Body of pancreas (tissue), 4 donors: ENCODE measurements around the gene NDC80. TPM values are rescaled to one million over a fixed set of nuclear protein-coding genes. Genes with fewer than 3 reads are reported as not detected.

ENCODE experiments used
- ATAC-seq: fragments of 150-250 bp; one replicate; pipeline ENCODE4 v1.9.1; 2016
- DNase-seq, 4 donors: peaks; one replicate each; pipeline ENCODE4 v3.0.0-alpha.2; 2019
- H3K27ac ChIP-seq, 4 donors: fragments of 200-600 bp; sonication (generic); 1 replicate in 3 of 4; 2 replicates in 1 of 4; pipeline versions ENCODE4 v1.5.1 to v1.6.1; 2016 to 2019; ENCODE audit warnings: mild to moderate bottlenecking in 1 of 4, mixed read lengths in 1 of 4, moderate library complexity in 1 of 4
- H3K27me3 ChIP-seq, 2 donors: fragments of 200-600 bp; sonication (generic); one replicate each; pipeline ENCODE4 v1.6.0; 2016; ENCODE audit warnings: mild to moderate bottlenecking in 1 of 2
- H3K36me3 ChIP-seq, 2 donors: fragments of 200-600 bp; sonication (generic); replicated peaks in 1 of 2; 2 replicates each; pipeline ENCODE4 v1.5.1; 2016; ENCODE audit warnings: low read depth in 2 of 2; ENCODE audit not compliant: insufficient read depth in 1 of 2
- H3K4me1 ChIP-seq: fragments of 200-600 bp; sonication (generic); one replicate; pipeline ENCODE4 v1.6.0; 2016
- H3K4me3 ChIP-seq, 2 donors: fragments of 200-600 bp; sonication (generic); 1 replicate in 1 of 2; 2 replicates in 1 of 2; pipeline ENCODE4 v1.5.1; 2016 to 2019
- H3K9me3 ChIP-seq, 3 donors: fragments of 200-600 bp; sonication (generic); 1 replicate in 2 of 3; 2 replicates in 1 of 3; pipeline ENCODE4 v1.5.1; 2016
- POLR2A ChIP-seq, 3 donors: fragments of 450-650 bp; IDR thresholded peaks; one replicate each; pipeline ENCODE4 v1.6.1; 2016; ENCODE audit warnings: antibody characterized with exemption in 3 of 3, mild to moderate bottlenecking in 2 of 3
- WGBS, 2 donors: methylation state at CpG; one replicate each; pipeline ENCODE4 v1.1.5; 2017; 5-methylcytosine and 5-hydroxymethylcytosine counted together
- intact Hi-C: fragments of 100-400 bp; cut with DNase I; formaldehyde crosslinking; loops from one replicate; pipeline ENCODE4 v1.15.1; 2023
- total RNA-seq, 2 donors: library from RNA; depleted of rRNA; stranded (reverse); fragments of >200 nt; gene quantifications; one replicate each; pipeline ENCODE4 v1.1.0, GENCODE V29; 2016
- TF ChIP-seq, protein P1 (sequence below), 7 experiments: fragments of 450-650 bp in 4 of 7; fragments of 200-600 bp in 3 of 7; sonication (generic) in 3 of 7; IDR thresholded peaks; one replicate each; pipeline ENCODE4 v1.5.1; 2016 to 2019; ENCODE audit warnings: antibody characterized with exemption in 7 of 7

Gene NDC80
- total RNA-seq, 2 donors from 2014 or later = not detected

DNA sequence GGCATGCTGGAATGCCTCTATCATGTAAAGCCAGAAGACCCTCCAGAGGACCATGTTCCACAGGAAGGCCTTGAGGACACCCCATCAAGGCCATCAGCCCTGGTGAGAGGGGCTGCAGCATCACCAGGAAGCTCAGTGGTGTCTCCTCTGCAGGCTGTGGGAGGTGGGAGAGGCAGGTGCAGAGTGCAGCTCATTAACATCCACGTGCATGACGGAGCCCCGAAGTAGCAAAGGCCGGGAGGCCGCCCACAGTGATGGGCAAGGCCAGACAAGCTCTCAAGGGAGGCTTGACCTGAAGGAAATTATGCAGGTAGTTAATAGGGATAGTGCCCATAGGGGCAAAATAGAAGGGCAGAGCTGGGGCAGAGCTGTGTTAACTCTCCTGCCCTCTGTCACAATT, 53.9 kb downstream of the NDC80 start:
- no peak for TF ChIP-seq POLR2A (IDR thresholded peaks at IDR 0.05)
- TF ChIP-seq, protein P1, sequence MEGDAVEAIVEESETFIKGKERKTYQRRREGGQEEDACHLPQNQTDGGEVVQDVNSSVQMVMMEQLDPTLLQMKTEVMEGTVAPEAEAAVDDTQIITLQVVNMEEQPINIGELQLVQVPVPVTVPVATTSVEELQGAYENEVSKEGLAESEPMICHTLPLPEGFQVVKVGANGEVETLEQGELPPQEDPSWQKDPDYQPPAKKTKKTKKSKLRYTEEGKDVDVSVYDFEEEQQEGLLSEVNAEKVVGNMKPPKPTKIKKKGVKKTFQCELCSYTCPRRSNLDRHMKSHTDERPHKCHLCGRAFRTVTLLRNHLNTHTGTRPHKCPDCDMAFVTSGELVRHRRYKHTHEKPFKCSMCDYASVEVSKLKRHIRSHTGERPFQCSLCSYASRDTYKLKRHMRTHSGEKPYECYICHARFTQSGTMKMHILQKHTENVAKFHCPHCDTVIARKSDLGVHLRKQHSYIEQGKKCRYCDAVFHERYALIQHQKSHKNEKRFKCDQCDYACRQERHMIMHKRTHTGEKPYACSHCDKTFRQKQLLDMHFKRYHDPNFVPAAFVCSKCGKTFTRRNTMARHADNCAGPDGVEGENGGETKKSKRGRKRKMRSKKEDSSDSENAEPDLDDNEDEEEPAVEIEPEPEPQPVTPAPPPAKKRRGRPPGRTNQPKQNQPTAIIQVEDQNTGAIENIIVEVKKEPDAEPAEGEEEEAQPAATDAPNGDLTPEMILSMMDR (IDR thresholded peaks at IDR 0.05) = no peak
- 77 to 88% methylated on average over 5 of the region's 5 CpGs for WGBS, 2 donors
- intact Hi-C loops = no loop called here
- Histone ChIP-seq H3K9me3 (no peaks in the 10 kb centered on the region), H3K27me3 (no peaks in the 10 kb centered on the region), H3K27ac (no peak overlapping the region), H3K4me1 (no peaks in the 10 kb centered on the region), H3K36me3 (no peaks in the 10 kb centered on the region), H3K4me3 (no peak overlapping the region)
- ATAC-seq = no peak
- no peak for DNase-seq

- Histone ChIP-seq H3K4me3 (no peak overlapping the region), H3K27me3 (no peaks in the 10 kb centered on the region), H3K36me3 (no peaks in the 10 kb centered on the region), H3K4me1 (no peaks in the 10 kb centered on the region), H3K27ac (no peak overlapping the region), H3K9me3 (no peaks in the 10 kb centered on the region)
- DNase-seq (no peak), ATAC-seq (no peak)
- intact Hi-C loops = no loop called here
- TF ChIP-seq, protein P1 (IDR thresholded peaks at IDR 0.05) = no peak
- no peak for TF ChIP-seq POLR2A (IDR thresholded peaks at IDR 0.05)
- WGBS, 2 donors = 91 to 100% methylated on average over 1 of the region's 1 CpG
These were observed 56.5 kb downstream of the NDC80 start for GRCh38 chr18:2627821-2628276.

- Histone ChIP-seq H3K36me3 (no peaks in the 10 kb centered on the region), H3K27me3 (no peaks in the 10 kb centered on the region), H3K27ac (no peak overlapping the region), H3K4me1 (no peaks in the 10 kb centered on the region), H3K4me3 (no peak overlapping the region), H3K9me3 (no peaks in the 10 kb centered on the region)
- no peak for TF ChIP-seq POLR2A (IDR thresholded peaks at IDR 0.05)
- TF ChIP-seq, protein P1 (IDR thresholded peaks at IDR 0.05) = no peak
- DNase-seq (no peak), ATAC-seq (no peak)
- intact Hi-C loops = no loop called here
- WGBS, 2 donors = 71 to 74% methylated on average over 2 of the region's 2 CpGs
These were observed 57.6 kb downstream of the NDC80 start for GRCh38 chr18:2629003-2629402.

GRCh38 chr18:2635586-2635985, 64.2 kb downstream of the NDC80 start:
- DNase-seq = no peak
- WGBS, 2 donors = 67 to 69% methylated on average over 1 of the region's 1 CpG
- Histone ChIP-seq H3K4me3 (no peak overlapping the region), H3K27me3 (no peaks in the 10 kb centered on the region), H3K9me3 (no peaks in the 10 kb centered on the region), H3K4me1 (no peaks in the 10 kb centered on the region), H3K36me3 (no peaks in the 10 kb centered on the region), H3K27ac (peak overlapping the region in 1 of 4 donors; percentile 14)
- no peak for TF ChIP-seq POLR2A (IDR thresholded peaks at IDR 0.05)
- TF ChIP-seq, protein P1 (IDR thresholded peaks at IDR 0.05) = no peak
- no peak for ATAC-seq
- intact Hi-C loops = no loop called here

DNA sequence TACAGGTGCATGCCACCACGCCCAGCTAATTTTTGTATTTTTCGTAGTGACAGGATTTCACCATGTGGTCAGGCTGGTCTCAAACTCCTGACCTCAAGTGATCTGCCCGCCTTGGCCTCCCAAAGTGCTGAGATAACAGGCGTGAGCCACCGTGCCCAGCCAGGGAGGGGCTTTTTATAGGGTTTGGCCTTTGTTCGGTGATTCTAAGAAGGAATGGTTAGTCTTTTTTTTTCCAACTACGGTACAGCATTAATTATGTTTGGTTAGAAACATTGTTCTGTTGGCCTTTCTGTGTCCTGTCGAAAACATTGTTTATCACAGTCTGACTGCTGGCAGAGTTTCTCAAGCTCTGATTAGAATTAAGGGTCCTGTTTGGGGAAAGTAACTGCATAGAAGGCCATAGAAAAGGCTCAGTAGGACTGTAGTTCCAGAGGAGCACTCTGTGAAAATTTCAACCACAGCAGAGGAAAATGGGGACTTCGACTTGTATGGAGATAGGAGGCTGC, 64.8 kb downstream of the NDC80 start:
- Histone ChIP-seq H3K36me3 (no peaks in the 10 kb centered on the region), H3K4me1 (no peaks in the 10 kb centered on the region), H3K4me3 (no peak overlapping the region), H3K27ac (peak overlapping the region in 3 of 4 donors; percentile 14 to 35 (median 30)), H3K27me3 (no peaks in the 10 kb centered on the region), H3K9me3 (no peaks in the 10 kb centered on the region)
- intact Hi-C loops = no loop called here
- WGBS, 2 donors = 55 to 59% methylated on average over 8 to 9 of the region's 9 CpGs
- TF ChIP-seq, protein P1 (IDR thresholded peaks at IDR 0.05) = no peak
- no peak for TF ChIP-seq POLR2A (IDR thresholded peaks at IDR 0.05)
- no peak for DNase-seq
- no peak for ATAC-seq
